AG10803 (cell line): ENCODE data around the gene EFCAB9.
A peak's percentile ranks its signal among the peaks of the same experiment; 100 is the strongest.

Experiments used
- DNase-seq: peaks from one replicate; pipeline ENCODE4 v3.0.0; 2010; ENCODE audit warnings: low read depth
- H3K4me3 ChIP-seq: 2 replicates; pipeline ENCODE4 v1.5.1; 2011; ENCODE audit warnings: mild to moderate bottlenecking, low read length, control low read depth
- TF ChIP-seq, protein P1 (sequence below): conservative IDR thresholded peaks from 2 replicates; pipeline ENCODE4 v1.5.1; 2011; ENCODE audit warnings: mild to moderate bottlenecking, low read length, control low read depth, inconsistent platforms

EFCAB9 gene

DNA sequence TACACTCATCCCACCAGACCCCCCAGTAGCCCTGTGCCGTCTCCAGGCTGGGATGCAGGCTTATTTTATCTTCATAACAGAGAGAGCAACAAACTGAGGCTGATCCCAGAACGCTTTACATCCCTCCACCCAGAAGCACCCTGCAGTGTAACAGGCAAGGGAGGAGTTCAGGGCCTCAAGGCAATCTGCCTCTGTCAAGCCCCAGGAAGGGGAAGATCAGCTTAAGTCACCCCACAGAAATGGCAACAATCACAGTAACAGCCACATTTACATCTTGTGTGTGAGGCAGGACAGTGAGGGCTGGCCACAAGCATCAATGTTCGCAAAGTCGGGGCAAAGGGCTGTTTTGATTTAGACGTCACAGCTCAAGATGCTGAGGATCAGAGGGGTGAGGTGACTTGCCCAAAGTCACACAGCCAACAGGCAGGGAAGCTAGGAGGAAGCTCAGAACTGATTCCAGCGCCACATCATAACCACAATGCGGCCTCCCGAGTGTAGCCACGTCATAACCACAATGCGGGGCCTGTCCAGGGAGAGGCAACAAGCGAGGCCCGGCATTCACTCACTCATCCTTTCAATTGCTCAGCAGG lies 20.3 kb upstream of the EFCAB9 start:
- TF ChIP-seq, protein P1, sequence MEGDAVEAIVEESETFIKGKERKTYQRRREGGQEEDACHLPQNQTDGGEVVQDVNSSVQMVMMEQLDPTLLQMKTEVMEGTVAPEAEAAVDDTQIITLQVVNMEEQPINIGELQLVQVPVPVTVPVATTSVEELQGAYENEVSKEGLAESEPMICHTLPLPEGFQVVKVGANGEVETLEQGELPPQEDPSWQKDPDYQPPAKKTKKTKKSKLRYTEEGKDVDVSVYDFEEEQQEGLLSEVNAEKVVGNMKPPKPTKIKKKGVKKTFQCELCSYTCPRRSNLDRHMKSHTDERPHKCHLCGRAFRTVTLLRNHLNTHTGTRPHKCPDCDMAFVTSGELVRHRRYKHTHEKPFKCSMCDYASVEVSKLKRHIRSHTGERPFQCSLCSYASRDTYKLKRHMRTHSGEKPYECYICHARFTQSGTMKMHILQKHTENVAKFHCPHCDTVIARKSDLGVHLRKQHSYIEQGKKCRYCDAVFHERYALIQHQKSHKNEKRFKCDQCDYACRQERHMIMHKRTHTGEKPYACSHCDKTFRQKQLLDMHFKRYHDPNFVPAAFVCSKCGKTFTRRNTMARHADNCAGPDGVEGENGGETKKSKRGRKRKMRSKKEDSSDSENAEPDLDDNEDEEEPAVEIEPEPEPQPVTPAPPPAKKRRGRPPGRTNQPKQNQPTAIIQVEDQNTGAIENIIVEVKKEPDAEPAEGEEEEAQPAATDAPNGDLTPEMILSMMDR = no peak
- H3K4me3 ChIP-seq = no peak overlapping the region
- DNase-seq = peak; percentile 35

DNA sequence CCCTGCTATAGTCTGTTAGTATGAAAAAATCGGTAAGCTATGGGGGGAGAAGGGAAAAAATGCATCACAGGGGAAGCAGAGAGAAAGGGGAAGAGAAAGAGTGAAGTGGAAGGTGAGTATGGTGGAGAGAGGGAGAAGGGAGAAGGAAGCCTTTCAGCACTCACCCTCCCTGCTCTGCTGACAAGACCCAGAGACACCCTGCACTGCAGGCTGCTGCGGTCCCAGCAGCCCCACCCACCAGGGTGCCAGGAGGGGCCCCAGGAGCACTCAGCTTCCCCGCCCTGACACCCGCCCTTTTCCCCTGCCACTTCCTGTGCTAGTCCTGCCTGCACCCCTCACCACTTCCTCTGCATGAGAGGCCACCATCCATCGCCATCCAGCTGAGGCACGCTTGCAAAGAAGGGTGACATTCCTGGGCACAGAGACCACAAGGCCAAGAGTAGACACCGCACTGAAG lies 18.7 kb upstream of the EFCAB9 start:
- no peak for DNase-seq
- H3K4me3 ChIP-seq = no peak overlapping the region
- TF ChIP-seq, protein P1 = no peak

DNA sequence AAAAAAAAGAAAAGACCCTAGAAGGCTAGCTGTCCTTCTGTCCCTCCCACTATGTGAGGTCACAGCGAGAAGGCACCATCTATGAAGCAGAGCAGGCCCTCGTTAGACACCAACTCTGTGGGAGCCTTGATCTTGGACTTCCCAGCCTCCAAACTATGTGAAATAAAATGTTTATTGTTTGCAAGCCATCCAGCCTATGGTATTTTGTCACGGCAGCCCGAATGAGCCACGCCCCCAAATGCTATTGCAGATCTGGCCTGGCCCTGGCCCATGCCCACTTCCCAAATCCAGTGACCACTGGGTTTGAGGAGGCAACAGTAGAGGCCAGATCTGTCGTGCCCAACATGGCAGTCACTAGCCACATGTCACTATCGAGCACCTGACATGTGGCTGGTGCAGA lies 16.8 kb upstream of the EFCAB9 start:
- TF ChIP-seq, protein P1 = no peak
- H3K4me3 ChIP-seq = no peak overlapping the region
- no peak for DNase-seq

DNA sequence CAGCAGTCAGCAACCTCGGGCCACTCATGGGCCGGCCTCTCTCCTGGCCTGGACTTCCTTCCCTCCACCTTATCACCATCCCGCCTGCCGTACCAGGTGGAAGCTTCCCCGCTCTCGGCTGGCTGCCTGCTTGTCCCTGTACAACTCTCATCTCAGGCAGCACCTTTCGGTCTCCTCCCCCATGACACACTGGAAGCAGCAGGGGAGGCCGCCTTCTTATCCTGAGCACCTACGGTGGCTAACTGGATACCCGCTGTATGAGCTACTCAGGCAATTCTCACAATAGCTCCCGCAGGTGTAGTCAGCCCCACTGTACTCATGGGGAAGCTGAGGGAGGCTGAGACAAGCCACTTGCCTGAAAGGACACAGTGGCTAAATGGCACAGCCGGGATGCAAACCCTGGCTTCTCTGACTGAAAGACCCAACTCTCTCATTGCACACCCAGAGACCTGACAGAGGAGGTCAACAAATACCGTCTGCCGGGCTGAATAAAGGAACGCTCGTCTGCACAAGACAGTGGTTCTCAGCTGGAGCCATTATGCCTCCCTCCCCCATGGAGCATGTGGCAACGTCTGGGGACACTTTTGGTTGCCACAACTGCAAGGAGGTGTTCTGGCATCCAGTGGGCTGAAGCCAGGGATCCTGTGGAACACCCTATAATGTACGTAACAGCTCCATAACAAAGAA lies 15.5 kb upstream of the EFCAB9 start:
- TF ChIP-seq, protein P1 = no peak
- H3K4me3 ChIP-seq = no peak overlapping the region
- DNase-seq = no peak

DNA sequence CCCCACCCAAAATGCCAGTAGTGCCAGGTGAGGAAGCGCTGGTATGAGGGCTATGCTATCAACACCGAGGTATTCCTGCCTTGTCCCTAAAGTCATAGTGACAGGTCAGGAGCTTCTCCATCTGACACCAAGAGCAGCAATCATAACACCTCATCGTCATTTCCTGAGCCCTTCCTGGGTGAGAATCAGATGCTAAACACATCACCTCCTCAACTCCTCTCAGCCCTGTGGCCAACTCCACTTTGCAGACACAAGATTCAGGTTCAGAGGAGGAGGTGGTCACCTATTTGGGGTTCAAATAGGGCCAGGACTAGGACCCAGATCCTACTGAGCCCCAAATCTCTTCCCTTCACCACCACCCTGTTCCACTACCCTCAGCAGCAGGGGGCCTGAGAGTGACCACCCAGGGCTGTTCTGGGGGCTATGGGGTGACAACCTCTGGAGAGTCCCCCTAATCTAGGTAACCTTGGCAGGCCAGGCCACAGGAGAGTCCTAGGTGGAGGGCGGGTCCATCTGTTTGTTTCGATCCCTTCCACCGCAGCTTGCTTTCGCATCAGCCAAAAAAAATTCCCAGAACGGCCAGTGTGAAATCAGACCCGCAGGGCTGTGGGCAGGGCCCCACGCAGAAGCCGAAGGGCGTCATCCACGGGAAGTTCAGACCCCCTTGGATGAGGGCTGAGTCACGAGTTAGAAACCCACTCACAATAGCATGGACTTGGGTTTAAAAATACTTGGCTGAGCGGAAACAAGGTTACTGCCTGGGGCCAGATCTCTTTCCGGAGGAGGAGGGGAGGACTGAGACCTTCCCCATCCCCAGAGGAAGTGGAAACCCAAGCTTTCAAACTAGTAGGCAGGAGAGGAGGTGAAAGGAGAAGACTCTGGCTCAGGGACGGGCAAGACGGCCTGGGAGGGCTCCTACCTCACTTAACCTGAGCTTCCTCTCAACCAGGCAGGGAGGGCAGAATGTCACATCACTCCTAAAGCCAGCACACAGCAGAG lies 14.7 kb upstream of the EFCAB9 start:
- TF ChIP-seq, protein P1 = no peak
- no peak for DNase-seq
- no peak overlapping the region for H3K4me3 ChIP-seq

DNA sequence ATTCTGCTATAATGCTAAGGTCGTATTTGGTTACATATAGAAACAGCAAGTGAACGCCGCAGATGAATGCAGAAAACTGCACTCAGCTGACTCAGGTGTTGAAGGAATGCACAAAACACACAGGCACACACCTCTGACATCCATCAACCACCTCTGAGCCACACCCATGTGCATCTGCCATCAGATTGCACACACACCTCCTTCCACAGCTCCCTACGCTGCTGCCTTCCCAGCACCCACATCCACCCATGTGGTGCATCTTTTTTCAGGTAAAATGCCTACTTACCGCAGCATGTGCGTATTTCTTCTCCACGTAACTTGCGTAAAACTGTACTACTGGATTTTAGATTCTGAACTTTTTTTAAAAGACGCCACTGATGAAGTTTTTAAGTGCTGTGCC lies 13.0 kb upstream of the EFCAB9 start:
- TF ChIP-seq, protein P1 = no peak
- H3K4me3 ChIP-seq = no peak overlapping the region
- DNase-seq = no peak
